GM21529 (cell line): Measurements from ENCODE around the gene FBXL14.
A peak's percentile ranks its signal among the peaks of the same experiment; 100 is the strongest.
"Not testable (repeated sequence)": the region's sequence is repeated elsewhere in the genome, so short reads cannot be mapped to it uniquely, and the experiment has no call there.

Experiments used
- ATAC-seq: cut with Tn5 transposase; IDR thresholded peaks from one replicate; pipeline ENCODE4 v1.9.1; 2021; ENCODE audit not compliant: unreplicated experiment

FBXL14 gene

DNA sequence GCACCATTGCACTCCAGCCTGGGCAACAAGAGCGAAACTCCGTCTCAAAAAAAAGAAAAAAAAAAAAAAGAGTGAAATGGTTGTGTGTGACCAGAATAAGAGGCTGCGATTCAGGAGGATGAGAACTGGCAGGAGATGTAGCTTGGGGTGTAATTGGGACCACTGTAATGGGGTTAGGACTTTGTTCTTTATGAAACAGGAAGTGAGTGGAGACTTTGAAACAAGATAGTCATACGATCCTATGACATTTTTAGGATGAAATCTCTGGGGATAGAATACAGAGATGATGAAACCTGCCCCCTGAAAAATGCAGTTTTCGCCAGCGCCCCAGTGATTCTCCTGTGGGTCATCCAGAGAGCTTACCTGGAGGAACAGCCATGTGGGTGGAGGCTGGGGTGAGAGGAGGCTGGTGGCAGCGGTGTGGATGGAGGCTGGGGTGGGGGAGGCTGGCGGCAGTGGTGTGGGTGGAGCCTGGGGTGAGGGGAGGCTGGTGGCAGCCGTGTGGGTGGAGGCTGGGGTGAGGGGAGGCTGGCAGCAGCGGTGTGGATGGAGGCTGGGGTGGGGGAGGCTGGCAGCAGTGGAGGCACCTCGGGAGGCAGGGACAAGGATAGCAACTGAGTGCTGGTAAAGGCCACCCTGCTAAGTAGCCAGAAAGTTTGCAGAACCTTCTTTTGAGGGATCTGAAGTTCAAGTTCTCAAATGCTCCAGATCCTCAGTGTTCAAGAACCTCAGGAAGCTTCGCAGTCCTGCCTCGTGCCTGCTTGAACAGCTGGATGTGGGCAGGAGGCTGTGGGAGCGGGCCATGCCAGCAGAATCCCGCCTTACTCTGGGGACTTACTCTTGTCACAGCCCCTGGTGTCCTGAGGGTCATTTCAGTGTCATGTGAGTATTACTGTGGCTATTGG lies 20.2 kb downstream of the FBXL14 start:
- no peak for ATAC-seq

DNA sequence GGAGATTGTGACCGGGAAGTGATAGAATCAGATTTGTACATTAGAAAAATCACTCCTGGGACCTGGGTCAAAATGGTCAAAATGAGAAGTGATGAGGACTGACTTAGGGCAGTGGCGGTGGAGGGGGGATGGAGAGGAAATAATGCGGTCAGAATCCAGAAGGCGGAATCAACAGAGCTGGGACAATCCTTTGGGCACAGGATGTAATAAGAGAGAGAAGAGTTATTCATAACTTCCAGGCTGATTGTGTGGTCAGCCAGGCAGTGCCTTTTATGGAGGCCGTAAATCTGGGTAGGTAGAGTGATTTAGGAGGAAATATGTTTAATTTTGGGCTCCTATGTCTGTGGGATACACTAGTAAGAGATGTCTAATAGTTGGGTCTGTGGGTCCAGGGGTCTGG lies 21.6 kb downstream of the FBXL14 start:
- no peak for ATAC-seq

GRCh38 chr12:1567852-1568251 lies 26.5 kb downstream of the FBXL14 start:
- ATAC-seq = no peak

- ATAC-seq = no peak
These were observed 27.8 kb downstream of the FBXL14 start for GRCh38 chr12:1566449-1567135.

DNA sequence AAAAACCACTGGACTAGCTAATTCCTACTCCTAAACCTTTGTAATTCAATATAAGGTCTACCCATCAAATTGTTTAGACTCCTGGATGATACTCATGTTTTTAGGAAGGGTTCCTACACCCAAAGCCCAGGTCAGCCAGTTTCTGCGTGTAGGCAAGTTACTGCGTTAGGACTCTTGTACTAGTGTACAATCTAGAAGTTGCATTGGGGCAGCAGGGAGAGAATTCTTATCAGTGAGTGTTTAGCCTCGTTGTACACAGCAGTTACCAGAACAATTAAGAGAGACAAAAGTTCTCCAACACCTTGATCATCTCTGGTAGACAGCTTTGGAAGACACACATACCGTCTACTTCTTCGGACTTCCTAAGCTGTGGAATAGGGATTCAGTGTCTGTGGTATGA lies 29.2 kb downstream of the FBXL14 start:
- no peak for ATAC-seq

- ATAC-seq = no peak
These were observed 30.3 kb downstream of the FBXL14 start for GRCh38 chr12:1564067-1564466.

- no peak for ATAC-seq
These were observed 31.5 kb downstream of the FBXL14 start for GRCh38 chr12:1562813-1563407.

GRCh38 chr12:1560704-1561103 lies 33.7 kb downstream of the FBXL14 start:
- ATAC-seq = no peak

DNA sequence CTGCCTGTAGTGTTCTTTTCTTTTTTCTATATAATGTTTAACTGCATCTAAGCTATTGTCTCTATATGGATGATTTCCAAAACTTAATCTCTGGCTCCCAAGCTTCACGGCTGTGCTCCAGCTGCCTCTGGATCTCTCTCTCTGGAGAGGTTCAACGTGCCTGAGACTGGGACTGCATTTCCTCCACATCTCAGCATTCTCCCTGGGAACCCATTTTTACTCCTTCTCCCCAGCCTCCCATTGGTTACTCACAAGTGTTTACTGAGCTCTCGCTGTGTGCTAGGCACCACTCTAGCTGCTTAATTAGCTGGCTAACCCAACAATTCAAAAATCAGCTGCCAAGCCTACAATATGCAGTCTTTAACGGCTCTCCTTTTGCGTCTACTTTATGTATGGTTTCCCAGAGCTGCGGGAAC lies 34.7 kb downstream of the FBXL14 start:
- no peak for ATAC-seq

DNA sequence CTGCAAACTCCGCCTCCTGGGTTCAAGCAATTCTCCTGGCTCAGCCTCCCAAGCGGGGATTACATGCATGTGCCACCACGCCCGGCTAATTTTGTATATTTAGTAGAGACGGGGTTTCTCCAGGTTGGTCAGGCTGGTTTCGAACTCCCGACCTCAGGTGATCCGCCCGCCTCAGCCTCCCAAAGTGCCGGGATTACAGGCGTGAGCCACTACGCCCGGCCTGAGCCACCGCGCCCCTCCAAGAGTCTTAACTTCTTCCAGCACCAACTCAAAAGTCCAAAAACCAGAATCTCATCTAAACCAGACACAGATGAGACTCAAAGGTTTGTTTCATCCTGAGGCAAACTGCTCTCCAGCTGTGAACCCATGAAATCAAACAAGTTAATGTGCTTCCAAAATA lies 36.3 kb downstream of the FBXL14 start:
- not testable (repeated sequence) for ATAC-seq

DNA sequence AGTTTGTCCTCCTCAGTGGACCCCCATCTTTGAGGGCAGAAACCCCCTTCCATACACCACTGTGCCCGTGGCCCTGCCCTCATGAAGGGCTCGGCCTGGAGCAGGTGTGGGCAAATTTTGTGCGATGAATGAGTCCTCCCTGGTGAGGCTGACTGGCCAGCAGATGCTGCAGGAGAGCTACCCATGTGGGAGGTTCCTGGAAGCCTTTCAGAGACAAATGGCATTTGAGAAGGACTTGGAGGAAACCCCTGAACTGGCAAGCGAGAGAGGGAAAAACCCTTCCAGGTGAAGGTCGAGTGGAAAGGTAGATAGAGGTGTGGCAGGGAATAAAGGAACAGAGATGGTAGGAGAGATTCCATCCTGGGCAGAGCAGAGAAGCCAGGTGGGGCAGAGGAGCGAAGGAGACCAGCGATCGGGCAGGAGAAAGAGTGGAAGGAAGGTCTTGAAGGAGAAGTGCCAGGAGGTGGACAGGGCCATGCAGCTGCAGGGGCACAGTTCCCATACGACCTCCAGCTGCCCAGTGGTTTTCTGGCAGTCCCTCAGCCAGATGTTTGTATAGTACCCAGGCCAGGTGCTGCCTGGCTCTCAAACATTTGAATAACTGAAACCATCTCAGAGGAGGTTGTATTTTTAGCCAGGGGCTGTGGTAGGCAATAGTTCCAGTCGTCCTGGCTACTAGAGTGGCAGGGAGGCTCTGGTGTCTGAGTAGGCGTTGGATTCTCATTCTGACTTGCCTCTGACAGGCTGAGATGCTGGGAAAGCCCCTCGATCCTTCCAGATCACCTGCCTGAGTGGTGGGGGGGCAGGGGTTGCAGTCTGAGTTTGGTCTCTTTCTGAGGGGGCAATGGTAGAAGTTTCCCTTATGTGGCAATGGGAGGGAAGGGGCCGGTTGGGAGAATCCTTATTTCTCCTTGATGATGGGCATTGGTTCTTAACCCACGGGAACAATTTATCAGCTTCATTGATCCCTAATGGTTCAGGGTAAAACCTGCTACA lies 40.1 kb downstream of the FBXL14 start:
- peak; percentile 98 for ATAC-seq

- no peak for ATAC-seq
These were observed 40.8 kb downstream of the FBXL14 start for GRCh38 chr12:1553536-1553935.

DNA sequence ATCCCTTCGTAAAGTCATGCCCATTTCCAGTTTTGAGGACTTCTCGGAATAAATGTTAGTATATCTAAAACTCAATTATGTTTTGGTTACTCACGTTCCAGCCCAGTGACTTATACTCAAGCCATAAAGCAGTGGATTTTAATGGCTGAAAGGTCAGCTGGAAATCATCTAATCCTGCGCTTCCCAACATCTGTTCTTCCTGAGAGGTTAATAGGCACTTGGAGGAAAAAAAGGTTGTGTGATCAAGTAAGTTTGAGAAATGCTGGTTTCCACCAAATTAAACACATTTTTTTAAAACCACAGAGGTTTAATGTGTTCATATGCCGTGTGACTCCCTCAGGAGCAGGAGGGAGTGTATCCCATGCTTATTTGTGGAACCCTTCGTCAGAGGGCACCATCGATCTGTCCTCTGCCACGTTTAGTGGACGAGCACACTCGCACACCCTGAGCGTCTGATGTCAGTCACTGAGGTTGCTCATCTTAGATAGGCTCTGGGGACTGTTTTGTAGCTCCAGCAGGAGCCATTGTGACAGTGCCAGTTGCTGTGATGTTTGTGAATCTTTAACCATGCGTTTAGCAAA lies 41.4 kb downstream of the FBXL14 start:
- ATAC-seq = no peak

- ATAC-seq = no peak
These were observed 42.2 kb downstream of the FBXL14 start for GRCh38 chr12:1552171-1552570.

GRCh38 chr12:1551496-1551895 lies 42.9 kb downstream of the FBXL14 start:
- ATAC-seq = no peak

DNA sequence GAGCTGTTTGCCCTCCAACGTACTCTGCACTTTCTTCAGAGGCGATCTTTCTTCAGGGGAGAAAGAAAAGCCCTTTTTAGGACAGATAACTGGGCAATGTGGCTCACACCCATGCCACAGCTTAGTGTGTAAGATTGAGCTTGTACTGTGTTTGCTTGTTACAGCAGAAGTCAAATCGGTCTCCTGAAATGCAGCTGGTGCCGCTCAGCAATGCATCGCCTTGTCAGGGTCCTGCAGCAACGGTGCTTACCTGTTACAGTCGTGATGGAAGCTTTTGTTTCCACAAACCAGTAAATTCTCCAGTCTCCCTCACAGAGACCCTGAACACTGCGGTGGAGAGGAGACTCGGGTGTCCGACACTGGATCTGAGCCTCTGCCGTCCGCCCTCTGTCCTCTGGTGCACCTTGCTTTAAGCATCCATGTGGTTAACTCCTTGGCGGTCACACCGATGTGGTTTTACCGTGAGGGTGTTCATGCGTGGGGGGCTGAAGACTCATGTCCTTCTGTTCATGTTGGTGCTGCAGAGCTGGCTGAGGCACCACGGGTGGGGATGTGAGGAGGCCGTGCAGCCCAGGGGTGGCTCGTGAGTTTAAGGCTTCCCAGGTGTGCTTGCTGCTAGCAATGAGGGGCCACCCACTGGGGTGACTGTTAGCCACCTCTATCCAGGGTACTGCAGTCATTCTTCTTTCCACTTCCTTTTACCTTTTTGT lies 47.3 kb downstream of the FBXL14 start:
- no peak for ATAC-seq

DNA sequence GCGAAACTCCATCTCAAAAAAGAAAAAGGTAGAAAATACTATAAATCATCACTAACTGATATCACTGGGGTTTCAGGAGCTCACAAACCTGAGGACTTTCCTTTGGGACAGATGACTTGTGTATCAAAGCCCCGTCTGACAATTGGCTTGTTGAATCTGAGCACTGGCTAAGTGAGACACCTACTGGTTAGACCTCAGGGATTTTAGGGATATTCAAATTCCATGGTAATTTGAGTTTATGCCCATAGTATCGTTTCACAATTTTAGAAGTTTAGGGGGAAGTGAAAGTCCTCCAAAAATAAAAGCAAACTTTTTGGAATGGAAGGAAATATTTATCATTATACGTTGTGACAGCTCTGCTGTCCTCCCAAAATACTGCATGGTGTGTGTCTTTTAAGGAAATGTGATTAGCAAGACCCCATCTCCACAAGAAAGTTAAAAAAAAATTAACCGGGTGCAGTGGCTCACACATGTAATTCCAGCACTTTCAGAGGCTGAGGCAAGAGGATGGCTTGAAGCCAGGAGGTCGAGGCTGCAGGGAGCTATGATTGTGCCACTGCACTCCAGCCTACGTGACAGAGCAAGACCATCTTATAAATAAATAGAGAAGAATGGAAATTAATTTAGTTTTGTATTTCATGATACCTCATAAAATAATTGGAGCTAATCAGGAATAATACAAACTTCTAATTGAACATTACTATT lies 49.2 kb downstream of the FBXL14 start:
- ATAC-seq = no peak

GRCh38 chr12:1542599-1542998 lies 51.8 kb downstream of the FBXL14 start:
- ATAC-seq = no peak

DNA sequence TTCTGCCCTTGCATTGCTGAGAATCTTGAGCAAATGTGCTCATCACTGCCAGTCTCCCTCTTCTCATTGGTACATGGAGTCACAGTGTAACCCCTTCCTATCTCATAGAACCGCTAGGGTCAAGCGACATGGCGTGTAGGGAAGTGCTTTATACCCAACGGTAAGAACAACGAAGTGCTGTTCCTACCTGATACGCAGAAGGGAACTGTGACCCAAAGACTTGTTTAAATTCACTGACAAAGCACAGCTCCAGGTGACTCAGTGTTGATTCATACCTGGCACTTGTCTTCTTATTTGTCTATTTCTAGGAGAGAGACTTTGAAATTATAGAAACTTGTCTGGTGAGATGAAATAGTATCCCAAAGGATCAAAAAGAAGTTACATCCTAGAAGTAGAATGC lies 53.7 kb downstream of the FBXL14 start:
- no peak for ATAC-seq
